GM19099 (cell line): Measurements from ENCODE around the gene CSGALNACT2.

ENCODE experiments used
- POLR2A ChIP-seq: IDR thresholded peaks from 3 replicates; pipeline ENCODE4 v1.6.1; 2011; ENCODE audit warnings: low read depth; ENCODE audit not compliant: insufficient read length; ENCODE audit errors: extremely low read depth

Gene CSGALNACT2

DNA sequence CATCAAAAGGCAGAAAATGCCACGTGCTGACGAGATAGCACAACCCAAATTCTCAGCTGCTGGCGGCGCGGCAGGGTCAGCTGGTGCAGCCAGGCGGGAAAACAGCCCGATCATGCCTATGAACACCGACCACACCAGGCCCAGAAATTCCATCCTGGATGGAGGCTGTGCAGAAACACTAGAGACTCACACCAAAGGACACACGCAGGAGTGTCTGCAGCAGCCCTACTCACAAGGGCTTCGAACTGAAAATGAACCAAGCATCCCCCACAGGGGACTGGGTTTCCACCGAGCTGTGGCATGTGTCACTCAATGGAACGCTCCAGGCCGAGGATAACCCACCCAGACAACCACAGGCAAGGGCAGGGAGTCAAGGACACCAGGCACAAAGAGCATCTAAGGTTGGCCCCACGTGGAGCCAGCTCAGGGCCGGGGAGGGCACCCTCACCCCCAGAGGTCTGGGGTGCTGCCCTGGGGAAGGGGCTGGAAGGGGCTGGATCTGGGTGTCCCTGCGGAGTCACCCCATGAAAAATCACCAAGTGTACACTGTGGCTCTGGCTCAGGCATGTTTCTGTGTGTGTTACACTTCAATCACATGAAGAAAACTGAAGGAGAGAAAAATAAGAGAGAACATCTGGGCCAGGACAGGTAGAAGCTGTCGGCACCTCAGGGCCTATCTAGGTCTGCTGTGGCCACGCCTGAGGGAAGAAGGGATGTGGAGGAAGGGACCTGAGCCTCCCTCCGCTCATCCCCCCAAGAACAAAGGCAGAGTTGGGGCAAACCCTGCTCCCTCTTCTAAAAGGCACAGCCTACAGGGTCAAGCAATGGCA is 95.6 kb downstream of the CSGALNACT2 start:
- TF ChIP-seq POLR2A, result no peak

DNA sequence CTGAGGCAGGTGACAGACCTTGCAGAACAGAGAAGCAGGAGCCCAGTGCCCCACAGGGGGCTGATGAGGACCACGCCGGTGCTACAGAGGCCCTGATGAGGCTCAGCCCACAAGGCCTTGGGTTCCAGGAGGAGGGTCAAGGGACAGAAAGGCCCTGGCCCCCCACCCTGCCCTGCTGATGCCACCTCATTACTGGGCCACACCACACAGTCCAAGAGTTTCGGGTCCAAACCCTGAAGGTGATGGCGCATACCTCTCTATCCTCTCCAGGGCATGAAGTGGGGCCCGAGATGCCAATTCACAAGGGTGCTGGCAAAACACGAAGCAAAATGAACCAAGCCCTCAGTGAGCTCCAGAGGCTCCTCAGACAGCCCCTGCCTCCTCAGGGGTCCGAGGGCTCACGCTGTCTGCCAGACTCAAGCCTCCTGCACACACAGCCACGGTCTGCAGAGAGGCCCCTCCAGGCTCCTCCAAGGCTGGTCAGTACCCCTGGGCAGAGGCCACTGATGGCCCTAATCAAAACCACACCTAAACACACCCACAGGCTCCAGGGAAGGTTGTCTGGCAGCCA is 96.3 kb downstream of the CSGALNACT2 start:
- TF ChIP-seq POLR2A, result no peak
